Breast epithelium (tissue), 3 donors: Measurements from ENCODE around the gene TFF3.

Experiments
- POLR2AphosphoS5 ChIP-seq, 3 donors: sonication (generic); formaldehyde crosslinking; IDR thresholded peaks; one replicate each; pipeline ENCODE4 v1.6.1; 2017; ENCODE audit warnings: antibody characterized with exemption in 3 of 3
- TF ChIP-seq, protein P1 (sequence below), 3 donors: fragments of 450-650 bp; IDR thresholded peaks; one replicate each; pipeline ENCODE4 v1.5.1; 2016 to 2017; ENCODE audit warnings: antibody characterized with exemption in 3 of 3, mild to moderate bottlenecking in 3 of 3, moderate library complexity in 3 of 3

DNA sequence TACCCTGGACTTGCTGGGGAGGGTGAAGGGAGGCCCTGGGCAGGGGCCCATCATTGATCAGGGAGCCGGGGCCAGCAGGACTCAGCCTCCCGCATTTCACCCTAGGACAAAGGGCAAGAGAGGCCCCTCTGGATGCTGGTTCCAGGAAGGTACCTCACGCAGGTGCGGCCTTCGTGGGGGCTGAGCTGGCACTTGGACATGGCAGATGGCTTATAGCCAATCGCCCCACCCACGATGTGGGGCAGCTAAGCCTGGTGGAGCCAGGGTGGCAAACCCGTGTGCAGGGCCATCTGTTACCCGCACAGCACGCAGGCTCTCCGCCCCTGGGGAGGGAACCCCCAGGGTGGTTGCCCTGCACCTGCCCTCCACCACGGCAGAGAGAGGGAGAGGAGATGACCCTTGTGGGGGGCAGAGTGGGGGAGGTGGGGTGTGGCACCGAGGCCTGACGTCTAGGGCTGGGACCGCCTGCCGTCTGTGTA is 2.5 kb downstream of the TFF3 start:
- TF ChIP-seq POLR2AphosphoS5 (IDR thresholded peaks at IDR 0.05), result no peak
- TF ChIP-seq, protein P1, sequence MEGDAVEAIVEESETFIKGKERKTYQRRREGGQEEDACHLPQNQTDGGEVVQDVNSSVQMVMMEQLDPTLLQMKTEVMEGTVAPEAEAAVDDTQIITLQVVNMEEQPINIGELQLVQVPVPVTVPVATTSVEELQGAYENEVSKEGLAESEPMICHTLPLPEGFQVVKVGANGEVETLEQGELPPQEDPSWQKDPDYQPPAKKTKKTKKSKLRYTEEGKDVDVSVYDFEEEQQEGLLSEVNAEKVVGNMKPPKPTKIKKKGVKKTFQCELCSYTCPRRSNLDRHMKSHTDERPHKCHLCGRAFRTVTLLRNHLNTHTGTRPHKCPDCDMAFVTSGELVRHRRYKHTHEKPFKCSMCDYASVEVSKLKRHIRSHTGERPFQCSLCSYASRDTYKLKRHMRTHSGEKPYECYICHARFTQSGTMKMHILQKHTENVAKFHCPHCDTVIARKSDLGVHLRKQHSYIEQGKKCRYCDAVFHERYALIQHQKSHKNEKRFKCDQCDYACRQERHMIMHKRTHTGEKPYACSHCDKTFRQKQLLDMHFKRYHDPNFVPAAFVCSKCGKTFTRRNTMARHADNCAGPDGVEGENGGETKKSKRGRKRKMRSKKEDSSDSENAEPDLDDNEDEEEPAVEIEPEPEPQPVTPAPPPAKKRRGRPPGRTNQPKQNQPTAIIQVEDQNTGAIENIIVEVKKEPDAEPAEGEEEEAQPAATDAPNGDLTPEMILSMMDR (IDR thresholded peaks at IDR 0.05), result no peak
